Omental fat pad (tissue), 4 donors: ENCODE results near the gene IFITM2. TPM values are rescaled to one million over a fixed set of nuclear protein-coding genes. Genes with fewer than 3 reads are reported as not detected.

ENCODE experiments used
- ATAC-seq: fragments of 150-250 bp; one replicate; pipeline ENCODE4 v1.9.1; 2016; ENCODE audit warnings: mild to moderate bottlenecking, moderate library complexity; ENCODE audit not compliant: low FRiP score
- DNase-seq: peaks from one replicate; pipeline ENCODE4 v3.0.0-alpha.2; 2019; ENCODE audit warnings: low spot score
- small RNA-seq: library from RNA; depleted of rRNA; stranded (forward); fragments of <200 nt; gene quantifications from one replicate; pipeline ENCODE3, GENCODE V24; 2016
- total RNA-seq, 4 donors: library from RNA; depleted of rRNA; stranded (reverse); fragments of >200 nt; gene quantifications; one replicate each; pipeline ENCODE4 v1.1.0, GENCODE V29; 2016
- TF ChIP-seq, protein P1 (sequence below), 3 donors: fragments of 450-650 bp; IDR thresholded peaks; one replicate each; pipeline ENCODE4 v1.5.1; 2016 to 2017; ENCODE audit warnings: antibody characterized with exemption in 3 of 3, mild to moderate bottlenecking in 3 of 3, moderate library complexity in 2 of 3

The IFITM2 gene
- total RNA-seq, 4 donors from 2014 or later = 266 to 442 (median 382) TPM

DNA sequence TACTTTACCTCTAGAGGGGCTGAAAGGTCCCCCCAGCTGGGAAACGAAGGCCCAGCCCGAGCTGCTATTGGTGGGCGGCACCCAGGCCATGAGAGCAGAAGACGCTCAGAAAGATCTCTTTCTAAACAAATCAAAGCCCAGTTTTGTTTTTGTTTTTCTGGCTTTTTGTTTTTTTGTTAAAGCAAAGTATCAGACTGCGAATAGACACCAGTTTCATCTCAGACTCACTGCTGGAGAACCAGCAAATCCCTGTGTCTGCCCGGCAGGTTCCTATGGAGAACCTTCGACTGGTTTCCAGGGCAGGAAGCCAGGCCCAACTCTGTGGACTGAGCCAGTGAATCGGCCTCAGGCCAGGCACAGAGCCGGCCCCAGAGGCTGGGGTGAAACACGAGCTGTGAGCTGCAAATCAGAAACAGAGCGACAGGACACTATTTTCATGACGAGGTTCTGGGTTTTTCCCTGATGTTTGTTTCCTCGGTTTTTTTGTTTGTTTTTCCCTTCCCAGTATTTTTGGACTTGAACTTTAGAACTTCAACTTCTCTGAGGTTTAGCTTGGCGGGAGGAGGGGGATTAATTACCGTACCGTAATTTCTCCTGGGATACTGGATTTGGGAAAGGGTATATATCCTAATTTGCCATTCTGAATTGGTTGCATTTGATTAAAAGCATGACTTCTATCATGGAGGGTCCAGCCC is 45.7 kb downstream of the IFITM2 start:
- TF ChIP-seq, protein P1, sequence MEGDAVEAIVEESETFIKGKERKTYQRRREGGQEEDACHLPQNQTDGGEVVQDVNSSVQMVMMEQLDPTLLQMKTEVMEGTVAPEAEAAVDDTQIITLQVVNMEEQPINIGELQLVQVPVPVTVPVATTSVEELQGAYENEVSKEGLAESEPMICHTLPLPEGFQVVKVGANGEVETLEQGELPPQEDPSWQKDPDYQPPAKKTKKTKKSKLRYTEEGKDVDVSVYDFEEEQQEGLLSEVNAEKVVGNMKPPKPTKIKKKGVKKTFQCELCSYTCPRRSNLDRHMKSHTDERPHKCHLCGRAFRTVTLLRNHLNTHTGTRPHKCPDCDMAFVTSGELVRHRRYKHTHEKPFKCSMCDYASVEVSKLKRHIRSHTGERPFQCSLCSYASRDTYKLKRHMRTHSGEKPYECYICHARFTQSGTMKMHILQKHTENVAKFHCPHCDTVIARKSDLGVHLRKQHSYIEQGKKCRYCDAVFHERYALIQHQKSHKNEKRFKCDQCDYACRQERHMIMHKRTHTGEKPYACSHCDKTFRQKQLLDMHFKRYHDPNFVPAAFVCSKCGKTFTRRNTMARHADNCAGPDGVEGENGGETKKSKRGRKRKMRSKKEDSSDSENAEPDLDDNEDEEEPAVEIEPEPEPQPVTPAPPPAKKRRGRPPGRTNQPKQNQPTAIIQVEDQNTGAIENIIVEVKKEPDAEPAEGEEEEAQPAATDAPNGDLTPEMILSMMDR (IDR thresholded peaks at IDR 0.05) = no peak
- peak; percentile 41 for ATAC-seq
- peak; percentile 52 for DNase-seq

DNA sequence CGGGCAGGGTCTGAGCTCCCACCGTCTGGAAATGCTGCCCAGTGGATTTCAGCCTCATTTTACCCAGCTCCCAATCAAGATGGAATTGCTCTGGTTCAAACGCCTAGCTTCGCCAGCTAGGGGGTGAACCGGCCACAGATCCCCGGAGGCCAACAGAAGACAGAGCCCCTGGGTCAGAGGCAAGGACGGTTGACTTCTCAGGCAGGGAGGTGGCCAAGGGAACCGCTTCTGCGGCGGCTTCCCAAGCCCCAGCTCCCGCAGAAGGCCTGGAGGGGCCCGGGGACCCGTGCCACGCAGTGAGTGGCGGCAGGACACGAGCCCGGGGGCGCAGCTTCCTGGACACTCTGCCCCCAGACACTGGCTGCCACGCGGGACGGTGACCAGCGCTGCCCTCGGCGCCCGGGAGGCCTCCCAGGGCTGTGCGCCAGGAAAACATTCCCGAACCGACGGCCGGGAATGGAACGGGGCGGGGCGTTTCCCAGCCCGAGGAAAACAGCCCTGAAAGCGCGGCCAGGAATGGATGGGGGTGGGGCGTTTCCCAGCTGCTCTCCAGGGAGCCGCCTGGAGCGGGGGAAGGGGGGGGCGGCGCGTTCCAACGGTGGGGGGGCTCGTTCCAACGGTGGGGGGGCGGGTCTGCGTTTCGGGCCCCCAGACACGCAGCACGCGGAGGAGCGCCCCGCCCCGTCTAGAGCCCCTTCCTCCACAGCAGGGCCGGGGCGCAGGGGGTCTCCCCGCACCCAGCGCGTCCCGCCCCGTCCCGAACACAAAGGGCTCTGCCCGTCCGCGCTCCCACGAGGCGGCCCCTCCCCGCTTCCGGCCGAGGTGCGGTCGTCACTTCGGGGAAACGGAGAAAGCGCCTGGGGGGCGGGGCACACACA is 48.2 kb downstream of the IFITM2 start:
- TF ChIP-seq, protein P1 (IDR thresholded peaks at IDR 0.05) = no peak
- ATAC-seq (peak; percentile 90), DNase-seq (peak; percentile 77)

DNA sequence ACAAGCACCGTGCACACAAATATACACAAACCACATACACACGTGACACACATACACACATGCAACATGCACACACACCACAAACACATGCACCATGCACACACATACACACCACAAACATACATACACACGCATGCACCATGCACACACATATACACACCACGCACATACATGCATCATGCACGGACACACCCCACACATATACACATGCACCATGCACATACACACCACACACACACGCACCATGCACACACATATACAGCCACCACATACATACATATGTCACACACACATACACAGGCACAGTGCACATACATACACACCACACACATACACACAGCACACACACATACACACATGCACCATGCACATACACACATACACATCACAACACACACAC is 49.0 kb downstream of the IFITM2 start:
- ATAC-seq (no peak), DNase-seq (no peak)
- TF ChIP-seq, protein P1 (IDR thresholded peaks at IDR 0.05) = no peak

DNA sequence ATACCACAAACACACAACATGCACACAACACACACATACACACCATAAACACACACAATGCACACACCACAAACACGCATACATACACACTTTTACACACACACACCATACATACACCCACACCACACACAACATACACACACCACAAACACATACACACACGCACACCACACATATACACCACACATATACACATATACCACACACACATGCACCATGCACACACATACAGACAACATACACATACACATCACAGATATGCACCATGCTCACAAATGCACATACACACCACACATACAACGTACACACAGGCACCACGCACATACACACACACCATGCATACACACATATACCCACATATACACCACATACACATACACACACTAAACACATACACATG is 50.0 kb downstream of the IFITM2 start:
- DNase-seq = no peak
- ATAC-seq = no peak
- TF ChIP-seq, protein P1 (IDR thresholded peaks at IDR 0.05) = no peak

DNA sequence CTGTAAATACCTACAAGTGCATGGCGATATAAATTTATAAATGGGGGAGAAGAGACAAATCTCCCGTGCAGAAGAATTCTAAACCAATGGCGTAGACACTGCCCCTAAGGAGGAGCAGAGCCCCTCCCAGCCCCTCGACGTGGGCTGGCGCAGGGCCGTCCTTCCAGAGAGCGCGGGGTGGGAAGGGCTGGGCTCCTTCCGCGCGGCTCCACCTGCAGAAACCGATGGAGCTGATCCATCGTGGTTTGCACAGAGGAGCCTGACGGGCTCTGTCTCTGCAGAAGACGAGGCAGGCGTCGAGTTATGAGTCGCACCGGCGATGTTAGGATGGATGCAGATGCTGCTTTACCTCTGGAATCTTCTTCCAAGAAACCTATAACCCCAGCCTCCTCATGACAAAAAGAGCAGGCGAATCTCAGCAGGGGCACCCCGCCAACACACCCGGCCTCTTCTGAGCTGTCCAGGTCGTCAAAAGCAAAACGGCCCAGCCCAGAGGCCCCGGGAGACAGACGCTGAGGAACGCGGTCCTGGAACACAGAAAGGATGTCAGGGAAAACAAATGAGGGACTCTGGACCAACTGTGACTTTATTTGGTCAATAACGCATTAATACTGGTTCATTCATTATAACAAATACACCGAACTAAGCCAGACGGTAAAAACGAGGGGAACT is 50.6 kb downstream of the IFITM2 start:
- DNase-seq = no peak
- ATAC-seq = no peak
- TF ChIP-seq, protein P1 (IDR thresholded peaks at IDR 0.05) = no peak

Small RNA genes lying within 50 kb of the gene (small RNA-seq; reads per million reads assigned to genes)
- gene AC136475.6 = not detected

Other genes starting within 250 kb of the IFITM2 start
- gene SCGB1C1, start 114.7 kb upstream of the IFITM2 start, total RNA-seq = not detected
- gene BET1L, start 100.4 kb upstream of the IFITM2 start, total RNA-seq = 10 to 100 TPM; 18.4 to 29.1 (median 26.8) TPM
- 100 to 1,000 TPM in 1 of 4 donors, 10 to 100 TPM in 3; 60.6 to 104 (median 77.6) TPM for gene RIC8A, start 100.1 kb upstream of the IFITM2 start, total RNA-seq
- gene SIRT3, start 71.5 kb upstream of the IFITM2 start, total RNA-seq = 10 to 100 TPM in 3 of 4 donors, 1 to 10 TPM in 1; 6.8 to 19.2 (median 12.2) TPM
- 100 to 1,000 TPM in 1 of 4 donors, 10 to 100 TPM in 3; 69.6 to 124 (median 78.2) TPM for gene PSMD13, start 70.8 kb upstream of the IFITM2 start, total RNA-seq
- gene NLRP6, start 29.4 kb upstream of the IFITM2 start, total RNA-seq = 10 to 100 TPM in 1 of 4 donors, 1 to 10 TPM in 2, under 1 TPM in 1; 0.84 to 11.8 (median 3.8) TPM
- gene PGGHG, start 18.7 kb upstream of the IFITM2 start, total RNA-seq = 10 to 100 TPM; 10.9 to 53.6 (median 19.8) TPM
- gene IFITM5, start 8.3 kb upstream of the IFITM2 start, total RNA-seq = not detected
- 100 to 1,000 TPM; 224 to 389 (median 247) TPM for gene IFITM1, start 6.2 kb downstream of the IFITM2 start, total RNA-seq
- gene IFITM3, start 13.0 kb downstream of the IFITM2 start, total RNA-seq = 100 to 1,000 TPM; 340 to 466 (median 398) TPM
- 1 to 10 TPM; 1.4 to 4.1 (median 2.5) TPM for gene B4GALNT4, start 61.7 kb downstream of the IFITM2 start, total RNA-seq
- under 1 TPM in 3 of 4 donors, not detected in 1; 0.09 to 0.96 (median 0.95) TPM for gene PKP3, start 86.4 kb downstream of the IFITM2 start, total RNA-seq
- gene SIGIRR, start 107.2 kb downstream of the IFITM2 start, total RNA-seq = 10 to 100 TPM; 17.6 to 42.1 (median 31.0) TPM
- gene ANO9, start 134.2 kb downstream of the IFITM2 start, total RNA-seq = 1 to 10 TPM in 3 of 4 donors, under 1 TPM in 1; 0.79 to 3.6 (median 3.1) TPM
- gene PTDSS2, start 142.5 kb downstream of the IFITM2 start, total RNA-seq = 10 to 100 TPM; 33.0 to 45.2 (median 39.0) TPM
- 100 to 1,000 TPM; 218 to 259 (median 230) TPM for gene RNH1, start 199.4 kb downstream of the IFITM2 start, total RNA-seq
- gene HRAS, start 227.8 kb downstream of the IFITM2 start, total RNA-seq = 10 to 100 TPM; 30.1 to 44.9 (median 35.0) TPM
- under 1 TPM in 3 of 4 donors, not detected in 1; 0.24 to 0.38 (median 0.32) TPM for gene LRRC56, start 229.7 kb downstream of the IFITM2 start, total RNA-seq